ENCODE measurements around the gene PIEZO2.
"Not testable (repeated sequence)": the region's sequence is repeated elsewhere in the genome, so short reads cannot be mapped to it uniquely, and the experiment has no call there.

Gene PIEZO2

GRCh38 chr18:10927286-10927992 is 221.9 kb downstream of the PIEZO2 start:
- no peak for DNase-seq (ENCODE audit: low read depth in 2 of 2)

GRCh38 chr18:10926621-10927161 is 222.7 kb downstream of the PIEZO2 start:
- DNase-seq (ENCODE audit: low read depth in 2 of 2) = no peak

- DNase-seq (ENCODE audit: low read depth in 2 of 2) = no peak
Measured at GRCh38 chr18:10924290-10924689, 225.1 kb downstream of the PIEZO2 start.

- no peak for DNase-seq (ENCODE audit: low read depth in 2 of 2)
Measured at GRCh38 chr18:10923551-10924070, 225.8 kb downstream of the PIEZO2 start.

GRCh38 chr18:10923141-10923540 is 226.2 kb downstream of the PIEZO2 start:
- DNase-seq (ENCODE audit: low read depth in 2 of 2) = no peak

- DNase-seq (ENCODE audit: low read depth in 2 of 2) = not testable (repeated sequence)
Measured at GRCh38 chr18:10922712-10923111, 226.7 kb downstream of the PIEZO2 start.

- DNase-seq (ENCODE audit: low read depth in 2 of 2) = not testable (repeated sequence)
Measured at GRCh38 chr18:10920309-10920708, 229.1 kb downstream of the PIEZO2 start.

- no peak for DNase-seq (ENCODE audit: low read depth in 2 of 2)
Measured at GRCh38 chr18:10919851-10920250, 229.5 kb downstream of the PIEZO2 start.

GRCh38 chr18:10916865-10917264 is 232.5 kb downstream of the PIEZO2 start:
- no peak for DNase-seq (ENCODE audit: low read depth in 2 of 2)

- no peak for DNase-seq (ENCODE audit: low read depth in 2 of 2)
Measured at GRCh38 chr18:10916387-10916786, 233.0 kb downstream of the PIEZO2 start.

- not testable (repeated sequence) for DNase-seq (ENCODE audit: low read depth in 2 of 2)
Measured at GRCh38 chr18:10915748-10916147, 233.6 kb downstream of the PIEZO2 start.

GRCh38 chr18:10914610-10915009 is 234.8 kb downstream of the PIEZO2 start:
- not testable (repeated sequence) for DNase-seq (ENCODE audit: low read depth in 2 of 2)

GRCh38 chr18:10913919-10914318 is 235.4 kb downstream of the PIEZO2 start:
- no peak for DNase-seq (ENCODE audit: low read depth in 2 of 2)

GRCh38 chr18:10912790-10913545 is 236.4 kb downstream of the PIEZO2 start:
- no peak for DNase-seq (ENCODE audit: low read depth in 2 of 2)

GRCh38 chr18:10909724-10910123 is 239.6 kb downstream of the PIEZO2 start:
- no peak for DNase-seq (ENCODE audit: low read depth in 2 of 2)

- no peak for DNase-seq (ENCODE audit: low read depth in 2 of 2)
Measured at GRCh38 chr18:10908760-10909159, 240.6 kb downstream of the PIEZO2 start.

- no peak for DNase-seq (ENCODE audit: low read depth in 2 of 2)
Measured at GRCh38 chr18:10907749-10908148, 241.6 kb downstream of the PIEZO2 start.

- no peak for DNase-seq (ENCODE audit: low read depth in 2 of 2)
Measured at GRCh38 chr18:10901329-10901728, 248.0 kb downstream of the PIEZO2 start.

GRCh38 chr18:10900435-10900834 is 248.9 kb downstream of the PIEZO2 start:
- DNase-seq (ENCODE audit: low read depth in 2 of 2) = no peak

- DNase-seq (ENCODE audit: low read depth in 2 of 2) = no peak
Measured at GRCh38 chr18:10899481-10899880, 249.9 kb downstream of the PIEZO2 start.

- no peak for DNase-seq (ENCODE audit: low read depth in 2 of 2)
Measured at GRCh38 chr18:10898417-10898974, 250.9 kb downstream of the PIEZO2 start.

GRCh38 chr18:10896851-10897250 is 252.5 kb downstream of the PIEZO2 start:
- no peak for DNase-seq (ENCODE audit: low read depth in 2 of 2)

Measured in stimulated activated CD8-positive, alpha-beta memory T cell treated with anti-CD3 and anti-CD28 coated beads, Interleukin-7, amount 100 ng/mL, for 4 hours (primary cell).